Gastroesophageal sphincter (tissue), 4 donors: ENCODE results near the gene COX18. TPM values are rescaled to one million over a fixed set of nuclear protein-coding genes. Genes with fewer than 3 reads are reported as not detected.

Experiments used
- ATAC-seq: fragments of 150-250 bp; one replicate; pipeline ENCODE4 v1.9.1; 2016; ENCODE audit warnings: mild to moderate bottlenecking, moderate library complexity
- H3K27ac ChIP-seq, 4 donors: fragments of 200-600 bp; sonication (generic) in 3 of 4; 1 replicate in 3 of 4; 2 replicates in 1 of 4; pipeline ENCODE4 v1.5.1; 2016 to 2019
- H3K27me3 ChIP-seq: fragments of 200-600 bp; sonication (generic); one replicate; pipeline ENCODE4 v1.5.1; 2019
- H3K36me3 ChIP-seq, 2 donors: fragments of 200-600 bp; sonication (generic); one replicate each; pipeline ENCODE4 v1.5.1; 2019; ENCODE audit warnings: control low read depth in 1 of 2
- H3K4me1 ChIP-seq, 3 donors: fragments of 200-600 bp; sonication (generic); 1 replicate in 2 of 3; 2 replicates in 1 of 3; pipeline ENCODE4 v1.5.1; 2016 to 2019; ENCODE audit warnings: control low read depth in 2 of 3
- H3K4me3 ChIP-seq, 2 donors: fragments of 200-600 bp; sonication (generic); one replicate each; pipeline ENCODE4 v1.5.1; 2019; ENCODE audit warnings: mild to moderate bottlenecking in 1 of 2, moderate library complexity in 1 of 2
- H3K9me3 ChIP-seq, 3 donors: fragments of 200-600 bp; sonication (generic); one replicate each; pipeline ENCODE4 v1.5.1; 2017 to 2019; ENCODE audit warnings: control low read depth in 2 of 3
- EP300 ChIP-seq: sonication (generic); formaldehyde crosslinking; IDR thresholded peaks from one replicate; pipeline ENCODE4 v1.6.1; 2017; ENCODE audit warnings: antibody characterized with exemption, mild to moderate bottlenecking
- POLR2A ChIP-seq, 2 donors: fragments of 450-650 bp; IDR thresholded peaks; one replicate each; pipeline ENCODE4 v1.6.1; 2017; ENCODE audit warnings: antibody characterized with exemption in 2 of 2, mild to moderate bottlenecking in 2 of 2, moderate library complexity in 1 of 2
- POLR2AphosphoS5 ChIP-seq: sonication (generic); formaldehyde crosslinking; IDR thresholded peaks from one replicate; pipeline ENCODE4 v1.6.1; 2017; ENCODE audit warnings: antibody characterized with exemption
- WGBS, 2 donors: methylation state at CpG; one replicate each; pipeline ENCODE4 v1.1.5; 2018; ENCODE audit warnings: low coverage in 1 of 2; 5-methylcytosine and 5-hydroxymethylcytosine counted together
- total RNA-seq, 4 donors: library from RNA; depleted of rRNA; stranded (reverse); fragments of >200 nt; gene quantifications; one replicate each; pipeline ENCODE4 v1.1.0, GENCODE V29; 2016
- TF ChIP-seq, protein P1 (sequence below), 4 experiments: fragments of 200-600 bp in 2 of 4; fragments of 450-650 bp in 2 of 4; sonication (generic) in 1 of 4; IDR thresholded peaks; one replicate each; pipeline ENCODE4 v1.5.1; 2017 to 2019; ENCODE audit warnings: antibody characterized with exemption in 4 of 4, mild to moderate bottlenecking in 2 of 4, moderate library complexity in 2 of 4

COX18 gene
- total RNA-seq, 4 donors from 2014 or later, result 11.6 to 24.5 (median 19.4) TPM

DNA sequence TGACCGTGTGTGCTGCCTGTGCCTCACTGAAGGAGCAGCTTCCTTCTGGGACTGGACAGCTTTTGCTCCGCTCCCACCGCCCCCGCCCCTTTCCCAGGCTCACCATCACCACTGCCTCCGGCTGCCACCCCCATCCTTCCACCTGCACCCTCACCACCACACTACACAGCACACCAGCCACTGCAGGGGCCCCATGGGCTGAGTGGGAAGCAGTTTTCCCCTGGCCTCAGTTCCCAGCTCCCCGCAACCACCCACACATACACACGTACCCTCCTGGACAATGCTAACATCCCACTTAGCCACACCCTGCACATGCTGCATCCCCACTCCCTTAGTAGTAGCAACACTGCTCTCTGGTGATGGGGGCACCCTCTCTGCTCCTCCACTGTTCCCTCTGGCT lies 29.6 kb upstream of the COX18 start:
- no peaks in the 10 kb centered on the region for H3K4me1 ChIP-seq
- whole genome bisulfite sequencing, 2 donors, result 60 to 83% methylated on average over 2 of the region's 7 CpGs
- H3K9me3 ChIP-seq, result no peaks in the 10 kb centered on the region
- H3K4me3 ChIP-seq, result no peak overlapping the region
- H3K27ac ChIP-seq, result no peak overlapping the region
- no peak for ATAC-seq
- no peaks in the 10 kb centered on the region for H3K27me3 ChIP-seq
- H3K36me3 ChIP-seq, result peaks cover 0 to 98% of the 10 kb centered on the region in 2 donors
- TF ChIP-seq EP300, result no peak
- TF ChIP-seq, protein P1, sequence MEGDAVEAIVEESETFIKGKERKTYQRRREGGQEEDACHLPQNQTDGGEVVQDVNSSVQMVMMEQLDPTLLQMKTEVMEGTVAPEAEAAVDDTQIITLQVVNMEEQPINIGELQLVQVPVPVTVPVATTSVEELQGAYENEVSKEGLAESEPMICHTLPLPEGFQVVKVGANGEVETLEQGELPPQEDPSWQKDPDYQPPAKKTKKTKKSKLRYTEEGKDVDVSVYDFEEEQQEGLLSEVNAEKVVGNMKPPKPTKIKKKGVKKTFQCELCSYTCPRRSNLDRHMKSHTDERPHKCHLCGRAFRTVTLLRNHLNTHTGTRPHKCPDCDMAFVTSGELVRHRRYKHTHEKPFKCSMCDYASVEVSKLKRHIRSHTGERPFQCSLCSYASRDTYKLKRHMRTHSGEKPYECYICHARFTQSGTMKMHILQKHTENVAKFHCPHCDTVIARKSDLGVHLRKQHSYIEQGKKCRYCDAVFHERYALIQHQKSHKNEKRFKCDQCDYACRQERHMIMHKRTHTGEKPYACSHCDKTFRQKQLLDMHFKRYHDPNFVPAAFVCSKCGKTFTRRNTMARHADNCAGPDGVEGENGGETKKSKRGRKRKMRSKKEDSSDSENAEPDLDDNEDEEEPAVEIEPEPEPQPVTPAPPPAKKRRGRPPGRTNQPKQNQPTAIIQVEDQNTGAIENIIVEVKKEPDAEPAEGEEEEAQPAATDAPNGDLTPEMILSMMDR (IDR thresholded peaks at IDR 0.05), result no peak
- no peak for TF ChIP-seq POLR2AphosphoS5
- no peak for TF ChIP-seq POLR2A (IDR thresholded peaks at IDR 0.05)

DNA sequence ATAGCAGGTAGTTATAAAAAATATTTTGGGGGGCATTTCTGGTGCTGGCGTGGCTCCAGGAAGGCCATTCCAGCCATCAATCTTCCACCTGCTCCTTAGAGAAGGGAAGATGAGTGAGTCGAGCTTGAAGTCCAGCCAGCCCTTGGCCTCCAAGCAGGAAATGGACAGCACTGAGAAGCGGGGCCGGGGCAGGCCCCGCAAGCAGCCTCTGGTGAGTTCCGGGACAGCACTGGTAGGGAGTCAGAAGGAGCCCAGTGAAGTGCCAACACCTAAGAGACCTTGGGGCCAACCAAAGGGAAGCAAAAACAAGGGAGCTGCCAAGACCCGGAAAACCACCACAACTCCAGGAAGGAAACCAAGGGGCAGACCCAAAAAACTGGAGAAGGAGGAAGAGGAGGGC lies 29.2 kb upstream of the COX18 start:
- no peaks in the 10 kb centered on the region for H3K9me3 ChIP-seq
- no peak for TF ChIP-seq POLR2A (IDR thresholded peaks at IDR 0.05)
- TF ChIP-seq EP300, result no peak
- no peak for TF ChIP-seq POLR2AphosphoS5
- TF ChIP-seq, protein P1 (IDR thresholded peaks at IDR 0.05), result no peak
- no peak overlapping the region for H3K4me3 ChIP-seq
- WGBS, 2 donors, result no CpG with 5 or more reads among the region's 7 CpGs
- no peaks in the 10 kb centered on the region for H3K27me3 ChIP-seq
- peaks cover 0 to 98% of the 10 kb centered on the region in 2 donors for H3K36me3 ChIP-seq
- H3K4me1 ChIP-seq, result no peaks in the 10 kb centered on the region
- no peak for ATAC-seq
- H3K27ac ChIP-seq, result no peak overlapping the region

- Histone ChIP-seq H3K4me3 (no peak overlapping the region), H3K4me1 (no peaks in the 10 kb centered on the region), H3K36me3 (peaks cover 0 to 96% of the 10 kb centered on the region in 2 donors), H3K27me3 (no peaks in the 10 kb centered on the region), H3K9me3 (no peaks in the 10 kb centered on the region), H3K27ac (no peak overlapping the region)
- no peak for ATAC-seq
- 71 to 91% methylated on average over 4 of the region's 4 CpGs for WGBS, 2 donors
- TF ChIP-seq, protein P1 (IDR thresholded peaks at IDR 0.05), result no peak
- TF ChIP-seq POLR2AphosphoS5 (no peak), POLR2A (IDR thresholded peaks at IDR 0.05) (no peak), EP300 (no peak)
Observed at GRCh38 chr4:73098016-73098415, 28.5 kb upstream of the COX18 start.

GRCh38 chr4:73092868-73093267 lies 23.4 kb upstream of the COX18 start:
- no peak overlapping the region for H3K27ac ChIP-seq
- H3K36me3 ChIP-seq, result peaks cover 5 to 70% of the 10 kb centered on the region in 2 donors
- H3K4me1 ChIP-seq, result peaks cover 0 to 16% (median 0%) of the 10 kb centered on the region in 3 donors
- ATAC-seq, result no peak
- H3K4me3 ChIP-seq, result no peak overlapping the region
- H3K9me3 ChIP-seq, result no peaks in the 10 kb centered on the region
- no peaks in the 10 kb centered on the region for H3K27me3 ChIP-seq
- WGBS, 2 donors, result 65 to 100% methylated on average over 1 of the region's 1 CpG
- no peak for TF ChIP-seq EP300
- TF ChIP-seq POLR2AphosphoS5, result no peak
- TF ChIP-seq, protein P1 (IDR thresholded peaks at IDR 0.05), result no peak
- TF ChIP-seq POLR2A (IDR thresholded peaks at IDR 0.05), result no peak

- Histone ChIP-seq H3K4me1 (peaks cover 0 to 30% (median 0%) of the 10 kb centered on the region in 3 donors), H3K27ac (no peak overlapping the region), H3K36me3 (peaks cover 5 to 53% of the 10 kb centered on the region in 2 donors), H3K4me3 (no peak overlapping the region), H3K9me3 (no peaks in the 10 kb centered on the region), H3K27me3 (no peaks in the 10 kb centered on the region)
- ATAC-seq, result no peak
- TF ChIP-seq POLR2AphosphoS5 (no peak), EP300 (no peak), POLR2A (IDR thresholded peaks at IDR 0.05) (no peak)
- TF ChIP-seq, protein P1 (IDR thresholded peaks at IDR 0.05), result no peak
- WGBS, 2 donors, result 89 to 100% methylated on average over 1 of the region's 1 CpG
Observed at GRCh38 chr4:73090738-73091137, 21.2 kb upstream of the COX18 start.
